C4-2B (cell line): Measurements from ENCODE around the gene PUM2.

Experiments used
- CTCF ChIP-seq: fragments of 450-650 bp; conservative IDR thresholded peaks from 2 replicates; pipeline ENCODE4 v1.5.1; 2017; ENCODE audit warnings: mild to moderate bottlenecking
- ZFX ChIP-seq: fragments of 450-650 bp; IDR thresholded peaks from 2 replicates; pipeline ENCODE4 v1.6.1; 2017

- no peak for TF ChIP-seq CTCF
- TF ChIP-seq ZFX, result no peak
Measured at GRCh38 chr2:20235655-20236305, 114.9 kb downstream of the PUM2 start.
